Non-pigmented ciliary epithelial cell (primary cell): ENCODE results near the gene DUSP8.
"Not testable (repeated sequence)": the region's sequence is repeated elsewhere in the genome, so short reads cannot be mapped to it uniquely, and the experiment has no call there.

Source experiments
- DNase-seq: peaks from one replicate; pipeline ENCODE4 v3.0.0-alpha.2; 2010; ENCODE audit warnings: low read depth

Gene DUSP8

DNA sequence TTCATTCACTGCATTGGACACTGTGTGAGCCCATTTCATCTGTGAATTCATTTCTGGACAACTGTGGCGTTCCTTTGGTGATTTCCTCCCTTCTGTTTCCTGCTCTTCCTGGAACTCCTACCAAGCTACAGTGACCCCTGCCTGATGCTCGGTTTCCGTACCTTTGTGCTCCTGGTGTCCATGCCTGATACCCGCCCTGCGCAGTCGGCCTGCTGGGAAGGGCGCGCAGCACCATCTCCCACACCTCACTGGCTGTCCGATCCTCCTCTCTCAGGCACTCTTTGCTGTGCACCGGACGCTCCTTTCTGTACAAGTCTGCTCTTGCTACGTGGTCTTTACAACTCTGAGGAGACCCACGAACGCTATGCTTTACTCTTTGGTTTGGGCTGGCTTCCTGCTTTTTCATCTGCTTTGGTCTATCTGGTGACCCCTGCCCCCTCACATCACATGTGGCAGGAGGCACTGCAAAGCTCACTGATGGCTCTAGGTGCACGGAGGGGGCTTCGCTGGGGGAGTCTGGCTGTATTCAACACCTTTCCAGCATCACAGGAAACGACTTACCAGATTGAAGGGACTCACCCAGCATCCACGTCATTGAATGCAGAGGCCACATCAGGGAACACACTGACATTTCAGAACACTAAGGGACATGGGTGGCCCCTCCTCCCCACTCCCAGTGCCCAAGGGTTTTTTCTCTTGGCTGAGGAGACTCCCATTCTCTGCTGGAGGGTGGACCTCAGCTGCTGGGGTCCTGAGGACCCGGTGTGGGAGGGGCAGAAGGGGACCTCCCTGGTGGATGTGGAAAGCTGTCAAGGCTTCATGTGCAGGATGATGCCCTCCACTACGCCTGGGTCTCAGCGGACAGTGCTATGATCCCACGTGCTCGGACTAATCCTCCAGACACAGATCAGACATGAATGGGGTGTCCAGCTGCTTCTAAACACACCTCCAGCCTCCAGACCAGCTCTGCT is 58.5 kb downstream of the DUSP8 start:
- no peak for DNase-seq

DNA sequence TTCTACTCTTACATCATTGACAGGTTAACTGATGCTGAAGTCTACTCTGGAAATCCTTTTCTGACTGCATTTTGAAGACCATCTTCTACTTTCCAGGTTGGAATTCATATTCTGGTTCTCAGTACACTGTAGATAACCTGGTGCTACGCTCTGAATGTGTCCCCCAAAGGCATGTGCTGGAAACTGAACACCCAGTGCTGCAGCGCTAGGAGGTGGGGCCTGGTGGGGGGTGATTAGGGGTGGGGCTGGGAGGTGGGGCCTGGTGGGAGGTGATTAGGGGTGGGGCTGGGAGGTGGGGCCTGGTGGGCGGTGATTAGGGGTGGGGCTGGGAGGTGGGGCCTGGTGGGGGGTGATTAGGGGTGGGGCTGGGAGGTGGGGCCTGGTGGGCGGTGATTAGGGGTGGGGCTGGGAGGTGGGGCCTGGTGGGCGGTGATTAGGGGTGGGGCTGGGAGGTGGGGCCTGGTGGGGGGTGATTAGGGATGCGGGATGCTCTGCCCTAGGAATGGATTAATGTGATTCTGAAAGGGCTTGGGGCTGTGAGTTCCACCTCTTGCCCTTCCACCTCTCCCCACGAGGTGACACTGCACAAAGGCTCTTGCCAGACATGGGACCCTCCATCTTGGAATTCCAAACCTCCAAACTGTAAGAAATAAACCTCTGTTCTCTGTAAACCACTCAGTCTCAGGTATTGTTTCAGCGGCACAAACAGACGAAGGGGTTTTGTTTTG is 59.4 kb downstream of the DUSP8 start:
- not testable (repeated sequence) for DNase-seq

DNA sequence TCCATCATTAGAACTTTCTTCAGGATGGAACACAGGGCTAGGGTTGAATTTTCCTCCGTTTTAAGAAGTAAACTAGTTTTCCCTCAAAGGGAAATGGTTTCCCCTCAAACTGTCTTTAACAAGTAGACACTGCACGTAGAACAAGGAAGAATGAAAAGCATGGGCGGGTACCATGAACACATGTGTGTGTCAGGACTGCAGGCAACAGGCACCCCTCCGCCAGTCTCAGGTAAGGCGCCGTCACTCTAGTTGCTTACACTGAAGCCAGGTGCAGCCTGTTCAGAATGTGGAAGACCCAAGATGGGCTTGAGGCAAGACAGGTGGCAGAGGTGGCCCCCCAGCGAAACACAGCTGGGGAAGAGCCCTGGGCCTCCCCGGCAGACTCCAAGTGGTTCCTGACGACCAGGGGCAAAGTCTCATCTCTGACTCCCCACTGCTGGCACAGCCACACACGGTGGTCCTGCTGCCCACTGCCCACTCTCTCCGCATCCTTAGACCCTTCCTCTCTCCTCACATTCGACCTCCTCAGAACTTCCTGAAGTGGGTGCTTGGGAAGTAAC is 60.1 kb downstream of the DUSP8 start:
- DNase-seq = no peak

DNA sequence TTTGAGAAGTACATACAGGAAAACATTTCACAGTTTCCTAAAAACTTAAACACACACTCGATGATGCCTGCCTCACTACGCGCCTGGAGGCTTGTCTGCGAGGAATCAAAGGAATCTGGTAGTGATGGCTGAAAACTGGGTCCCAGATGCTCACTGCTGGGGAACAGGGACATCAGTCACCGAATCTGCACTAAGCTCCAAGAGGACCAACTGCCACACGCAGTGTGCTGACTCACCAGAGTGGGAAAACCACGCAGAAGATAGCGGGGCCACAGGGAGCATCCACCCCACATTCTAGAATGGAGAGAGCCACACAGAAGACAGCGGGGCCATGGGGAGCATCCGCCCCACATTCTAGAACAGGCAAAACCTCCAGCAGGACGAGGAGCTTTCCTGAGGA is 61.1 kb downstream of the DUSP8 start:
- DNase-seq = no peak

DNA sequence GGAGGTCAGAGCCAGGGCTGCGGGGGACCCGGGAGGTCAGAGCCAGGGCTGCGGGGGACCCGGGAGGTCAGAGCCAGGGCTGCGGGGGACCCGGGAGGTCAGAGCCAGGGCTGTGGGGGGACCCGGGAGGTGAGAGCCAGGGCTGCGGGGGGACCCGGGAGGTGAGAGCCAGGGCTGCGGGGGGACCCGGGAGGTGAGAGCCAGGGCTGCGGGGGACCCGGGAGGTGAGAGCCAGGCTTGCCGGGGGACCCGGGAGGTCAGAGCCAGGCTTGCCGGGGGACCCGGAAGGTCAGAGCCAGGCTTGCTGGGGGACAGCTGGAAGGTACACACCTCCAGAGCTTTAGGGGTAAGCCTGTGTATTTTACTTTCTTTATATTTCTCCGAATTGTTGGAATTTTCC is 61.7 kb downstream of the DUSP8 start:
- DNase-seq = not testable (repeated sequence)

DNA sequence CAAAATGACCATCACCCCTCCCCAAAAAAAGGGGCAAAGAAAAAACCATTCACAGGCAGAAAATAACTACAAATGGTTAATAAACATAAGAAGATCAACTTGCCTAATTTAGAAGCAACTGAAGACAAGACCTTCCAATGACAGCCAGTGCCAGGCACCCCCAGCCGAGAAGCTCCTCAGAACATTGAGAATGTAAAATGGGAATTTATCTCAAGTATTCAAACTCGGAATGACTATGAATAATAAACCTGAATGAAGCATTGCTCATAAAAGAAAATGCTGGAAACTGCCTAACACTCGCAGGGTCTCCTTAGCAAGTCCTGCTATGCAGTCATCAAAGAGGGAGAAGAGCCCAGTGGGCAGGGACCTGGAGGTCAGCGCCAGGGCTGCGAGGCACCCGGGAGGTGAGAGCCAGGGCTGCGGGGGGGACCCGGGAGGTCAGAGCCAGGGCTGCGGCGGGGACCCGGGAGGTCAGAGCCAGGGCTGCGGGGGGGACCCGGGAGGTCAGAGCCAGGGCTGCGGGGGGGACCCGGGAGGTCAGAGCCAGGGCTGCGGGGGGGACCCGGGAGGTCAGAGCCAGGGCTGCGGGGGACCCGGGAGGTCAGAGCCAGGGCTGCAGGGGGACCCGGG is 62.3 kb downstream of the DUSP8 start:
- no peak for DNase-seq

DNA sequence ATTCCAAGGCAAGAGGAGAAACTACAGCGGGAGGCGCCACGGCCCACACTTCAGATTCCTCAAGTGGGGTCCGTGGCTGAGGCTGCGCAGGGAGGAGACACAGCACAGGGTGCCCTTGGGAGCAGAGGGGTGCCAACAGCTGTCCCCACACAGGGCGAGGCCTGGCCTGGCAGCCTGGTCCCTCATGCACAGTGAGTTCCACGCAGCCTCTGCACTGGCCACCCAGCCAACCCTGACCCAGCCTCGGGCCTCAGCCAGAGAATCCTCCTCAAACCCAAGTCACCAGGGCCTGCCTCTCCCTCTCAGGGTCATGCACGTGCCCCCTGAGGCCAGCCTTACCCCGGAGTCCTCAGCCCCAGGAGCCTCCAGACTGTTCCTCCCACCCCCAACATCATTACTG is 63.1 kb downstream of the DUSP8 start:
- no peak for DNase-seq

DNA sequence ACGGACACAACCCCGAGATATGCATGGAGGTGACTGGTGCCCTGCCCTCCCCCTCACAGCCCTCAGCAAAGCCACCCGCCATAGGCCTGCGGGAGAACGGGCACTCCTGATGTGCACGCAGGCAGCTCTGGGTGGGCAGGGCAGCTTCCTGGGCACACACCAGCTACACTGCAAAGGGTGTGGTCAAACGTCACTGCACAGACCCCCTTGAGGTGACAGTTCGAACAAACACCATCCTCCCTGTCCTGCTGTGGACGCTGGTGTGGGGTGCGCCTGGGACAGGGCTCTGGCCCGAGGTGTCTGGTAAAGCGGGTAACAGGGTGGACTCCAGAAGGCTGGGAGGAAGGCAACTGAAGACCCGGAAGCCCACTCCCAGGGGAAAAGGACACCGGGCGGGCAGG is 63.6 kb downstream of the DUSP8 start:
- DNase-seq = no peak

DNA sequence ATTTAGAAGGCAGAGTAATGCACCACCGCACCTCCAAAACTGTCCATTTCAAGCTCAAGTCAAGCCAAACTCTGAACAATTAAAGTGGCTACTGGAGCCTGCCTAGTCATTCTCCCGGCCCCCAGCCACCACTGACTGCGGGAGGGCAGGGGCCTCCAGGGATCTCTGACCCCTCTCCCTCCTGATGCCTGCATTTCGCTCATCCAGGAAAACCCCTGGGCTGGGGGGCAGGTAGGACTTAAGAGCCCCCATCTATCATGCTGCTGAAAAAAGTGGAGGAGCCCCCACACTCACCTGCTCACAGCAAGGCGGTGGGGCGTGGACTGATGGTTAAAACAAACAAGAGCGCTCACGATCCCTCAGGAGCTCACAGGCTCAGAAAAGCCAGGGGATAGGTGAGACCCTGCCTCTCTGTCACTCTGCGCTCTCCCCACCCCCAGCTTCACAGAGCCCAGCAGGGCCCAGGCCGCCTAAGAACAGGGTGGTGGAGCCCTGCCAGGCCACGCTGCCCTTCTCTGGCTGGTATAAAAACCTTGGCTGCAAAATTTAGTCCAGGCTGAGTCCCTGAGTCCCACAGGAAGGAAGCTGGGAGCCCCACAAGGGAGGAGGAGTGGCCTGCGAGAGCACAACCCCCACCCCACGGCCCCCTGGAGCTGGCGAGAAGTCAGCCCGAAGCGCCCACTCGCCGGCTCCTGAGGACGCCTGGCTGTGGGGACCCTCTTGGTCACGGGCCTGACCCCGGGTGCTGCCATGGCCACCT is 64.5 kb downstream of the DUSP8 start:
- DNase-seq = no peak

DNA sequence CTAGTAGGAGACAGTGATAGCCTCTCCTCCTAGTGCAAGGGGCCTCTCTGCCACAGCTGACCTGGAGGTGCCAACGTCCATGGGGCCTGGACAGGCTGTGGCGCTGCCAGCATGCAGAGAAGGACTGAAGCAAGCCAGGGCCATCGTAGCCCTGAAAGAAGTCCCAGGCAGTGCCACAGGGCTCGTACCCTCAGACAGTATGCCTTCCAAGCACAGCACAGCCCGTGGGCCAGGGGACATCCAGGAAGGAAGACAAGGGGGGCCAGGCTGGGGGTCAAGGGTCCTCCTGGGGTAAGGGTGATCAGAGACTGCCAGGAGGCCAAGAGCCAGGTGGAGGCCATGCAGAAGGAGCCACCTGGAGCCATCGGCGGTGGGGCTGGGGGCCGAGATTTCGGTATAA is 65.1 kb downstream of the DUSP8 start:
- no peak for DNase-seq

DNA sequence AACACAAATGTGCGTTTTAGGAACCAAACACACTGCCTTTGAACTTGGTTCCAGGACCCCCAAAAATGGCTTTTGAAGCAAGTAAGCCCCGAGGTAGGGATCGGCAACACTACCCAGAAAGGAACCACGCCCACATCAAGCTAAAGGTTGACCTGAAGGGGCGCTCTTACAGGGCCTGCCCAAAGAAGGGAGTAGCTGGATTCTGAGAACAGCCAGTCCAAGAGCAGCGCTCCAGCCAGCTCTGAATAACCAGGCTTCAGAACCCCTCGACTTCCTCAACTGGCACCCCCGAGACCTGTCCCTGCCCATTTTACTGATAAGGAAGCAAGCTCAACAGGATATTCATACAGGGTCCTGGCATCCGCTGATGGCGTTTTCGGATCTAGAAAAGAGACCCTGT is 66.6 kb downstream of the DUSP8 start:
- DNase-seq = no peak

DNA sequence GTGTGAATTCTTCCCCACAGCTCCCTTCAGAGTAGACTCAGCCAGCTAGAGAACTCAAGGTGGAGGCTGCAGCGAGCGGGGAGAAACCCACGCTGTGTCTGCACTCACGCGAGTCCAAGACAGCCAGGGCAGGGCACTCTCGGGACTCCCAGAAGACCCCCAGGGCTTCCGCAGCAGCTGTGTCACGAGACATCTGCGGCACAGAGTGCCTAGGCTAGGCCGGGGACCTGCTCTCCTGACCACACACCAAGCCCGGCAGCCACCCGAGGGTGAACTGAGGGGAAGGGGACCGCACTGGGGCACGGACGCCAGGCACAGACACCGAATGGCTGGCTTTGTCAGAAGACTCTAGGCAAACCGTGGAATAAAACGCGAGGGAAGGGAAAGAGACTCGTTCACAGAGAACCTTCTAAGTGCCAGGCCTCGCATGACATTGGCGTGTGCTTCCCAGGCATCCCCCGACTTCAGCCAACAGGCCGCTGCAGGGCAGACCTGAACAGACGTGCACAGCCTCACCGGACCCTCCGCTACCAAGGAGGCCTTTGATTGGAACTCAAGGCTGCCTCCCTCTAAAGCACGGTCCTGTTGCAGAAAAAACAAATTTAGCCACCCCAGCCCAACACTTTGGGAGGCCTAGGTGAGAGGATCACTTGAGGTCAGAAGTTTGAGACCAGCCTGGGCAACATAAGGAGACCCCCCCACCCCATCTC is 67.3 kb downstream of the DUSP8 start:
- DNase-seq = no peak

DNA sequence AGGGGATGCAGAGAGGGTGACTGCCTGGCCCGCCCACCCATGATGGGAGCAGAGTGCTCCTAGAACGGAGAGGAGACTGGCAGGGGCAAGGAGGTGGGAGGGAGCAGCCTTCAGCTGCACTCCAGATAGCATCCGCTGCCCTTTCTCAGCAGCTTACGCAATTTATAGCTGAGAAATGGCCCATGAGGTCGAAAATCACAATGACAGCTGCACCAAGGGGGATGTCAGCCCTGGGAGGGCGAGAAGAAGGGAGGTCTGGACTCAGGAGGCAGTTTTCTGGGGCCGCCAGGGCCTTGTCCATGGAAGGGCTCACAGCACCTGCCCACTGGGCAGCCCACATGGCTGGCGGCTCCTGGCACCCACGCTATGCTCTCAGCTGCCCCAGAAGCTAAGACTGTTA is 67.9 kb downstream of the DUSP8 start:
- no peak for DNase-seq
